ENCODE data around the gene NRBP1.
"Not testable (repeated sequence)": the region's sequence is repeated elsewhere in the genome, so short reads cannot be mapped to it uniquely, and the experiment has no call there.

The NRBP1 gene

DNA sequence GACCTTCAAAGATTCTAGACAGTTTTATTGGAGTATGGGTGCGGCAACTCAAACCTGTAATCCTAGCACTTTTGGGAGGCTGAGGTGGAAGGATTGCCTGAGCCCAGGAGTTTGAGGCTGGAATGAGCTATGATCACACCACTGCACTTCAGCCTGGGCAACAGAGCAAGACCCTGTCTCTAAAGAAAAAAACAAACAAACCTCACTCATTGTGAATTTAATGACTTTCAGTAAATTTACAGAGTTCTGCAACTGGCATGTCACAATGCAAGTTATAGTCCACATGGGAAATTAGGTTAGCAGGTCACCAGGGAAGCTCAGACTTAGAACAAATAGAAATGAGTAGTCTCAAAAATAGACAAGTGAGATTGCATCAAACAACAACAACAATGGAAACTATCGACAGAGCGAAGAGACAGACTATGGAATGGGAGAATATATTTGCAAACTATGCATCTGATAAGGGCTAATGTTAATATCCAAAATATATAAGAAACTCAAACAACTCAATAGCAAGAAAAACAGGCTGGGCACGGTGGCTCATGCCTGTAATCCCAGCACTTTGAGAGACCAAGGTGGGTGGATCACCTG, 6.7 kb upstream of the NRBP1 start:
- FAIRE-seq (no peak), DNase-seq (ENCODE audit: low spot score) (no peak)

DNA sequence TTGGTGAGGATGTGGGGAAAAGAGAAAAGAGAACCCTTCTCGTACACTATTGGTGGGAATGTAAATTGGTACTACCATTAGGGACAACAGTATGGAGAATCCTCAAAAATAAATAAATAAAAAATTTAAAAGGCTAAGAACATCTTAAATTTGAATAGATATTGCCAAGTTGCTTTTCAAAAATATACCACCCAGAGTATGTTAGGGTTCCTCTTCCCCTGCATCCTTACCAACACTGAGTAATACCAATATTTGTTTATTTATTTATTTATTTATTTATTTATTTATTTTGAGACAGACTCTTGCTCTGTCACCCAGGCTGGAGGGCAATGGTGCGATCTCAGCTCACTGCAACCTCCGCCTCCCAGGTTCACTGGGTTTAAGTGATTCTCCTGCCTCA, 5.5 kb upstream of the NRBP1 start:
- DNase-seq (ENCODE audit: low spot score) = no peak
- FAIRE-seq = no peak

- DNase-seq (ENCODE audit: low spot score); FAIRE-seq: not testable (repeated sequence)
Measured at GRCh38 chr2:27425039-27425438, 3.4 kb upstream of the NRBP1 start.

- DNase-seq (ENCODE audit: low spot score) (no peak), FAIRE-seq (no peak)
Measured at GRCh38 chr2:27427863-27428212, 593 bp upstream of the NRBP1 start.

- FAIRE-seq = no peak
- peak; percentile 77 for DNase-seq (ENCODE audit: low spot score)
Measured at GRCh38 chr2:27428978-27429541, 629 bp downstream of the NRBP1 start.

DNA sequence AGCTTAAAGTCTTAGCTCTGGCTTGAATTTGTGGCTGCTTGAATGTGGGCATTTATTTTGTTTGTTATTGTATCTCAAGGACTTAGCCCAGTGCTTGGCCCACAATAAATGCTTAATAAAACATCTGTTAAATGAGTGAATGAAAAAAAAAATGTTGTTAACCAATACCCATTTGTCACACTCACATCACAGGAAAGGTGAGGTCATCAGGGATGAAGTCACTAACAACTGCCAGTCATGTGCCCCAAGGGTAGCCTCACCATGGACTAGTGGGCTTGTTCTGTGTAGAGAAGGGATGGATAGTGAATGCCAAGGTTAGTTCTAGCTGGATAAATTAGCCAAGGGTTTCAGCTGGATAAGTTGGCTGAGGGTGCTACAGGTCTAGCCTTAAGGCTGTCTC, 3.0 kb downstream of the NRBP1 start:
- peak; percentile 51 for DNase-seq (ENCODE audit: low spot score)
- no peak for FAIRE-seq

DNA sequence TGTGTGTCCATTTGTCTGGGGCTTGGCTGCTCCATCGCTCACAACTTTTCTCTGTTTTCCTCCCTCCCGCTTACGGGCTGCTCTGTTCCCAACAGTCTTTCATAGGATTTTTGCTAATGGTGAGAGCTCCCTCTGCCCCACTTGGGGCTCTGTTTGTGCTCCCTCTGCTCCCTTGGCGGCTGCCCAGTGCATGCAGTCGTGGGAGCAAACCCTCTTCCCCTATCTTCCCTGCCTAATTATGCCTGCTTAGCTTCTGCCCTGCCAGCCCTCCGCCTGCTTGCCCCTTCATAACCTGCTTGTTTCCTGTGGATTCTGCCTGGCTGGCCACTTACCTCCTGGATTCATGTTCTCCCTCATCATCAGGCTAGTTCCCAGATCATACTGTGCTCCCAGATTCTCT, 7.2 kb downstream of the NRBP1 start:
- no peak for FAIRE-seq
- no peak for DNase-seq (ENCODE audit: low spot score)

DNA sequence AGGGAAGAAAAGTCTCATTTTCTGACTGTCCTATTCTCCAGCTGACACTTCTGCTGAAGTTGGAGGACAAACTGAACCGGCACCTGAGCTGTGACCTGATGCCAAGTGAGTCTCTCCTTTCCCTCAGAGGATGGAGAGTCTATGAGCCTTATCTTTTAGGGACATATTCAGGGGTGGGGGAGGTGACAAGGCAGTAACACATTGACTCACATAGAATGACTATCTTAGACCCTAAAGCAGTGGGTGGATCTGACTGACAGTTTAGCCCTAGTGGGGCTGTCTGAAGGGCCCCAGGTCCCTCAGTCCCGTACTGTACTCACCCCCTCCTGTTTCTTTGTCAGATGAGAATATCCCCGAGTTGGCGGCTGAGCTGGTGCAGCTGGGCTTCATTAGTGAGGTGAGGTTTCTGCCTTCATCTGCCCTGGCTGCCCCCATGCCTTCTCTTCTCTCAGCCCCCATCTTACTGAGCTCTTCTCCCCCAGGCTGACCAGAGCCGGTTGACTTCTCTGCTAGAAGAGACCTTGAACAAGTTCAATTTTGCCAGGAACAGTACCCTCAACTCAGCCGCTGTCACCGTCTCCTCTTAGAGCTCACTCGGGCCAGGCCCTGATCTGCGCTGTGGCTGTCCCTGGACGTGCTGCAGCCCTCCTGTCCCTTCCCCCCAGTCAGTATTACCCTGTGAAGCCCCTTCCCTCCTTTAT, 12.9 kb downstream of the NRBP1 start:
- no peak for DNase-seq (ENCODE audit: low spot score)
- no peak for FAIRE-seq

DNA sequence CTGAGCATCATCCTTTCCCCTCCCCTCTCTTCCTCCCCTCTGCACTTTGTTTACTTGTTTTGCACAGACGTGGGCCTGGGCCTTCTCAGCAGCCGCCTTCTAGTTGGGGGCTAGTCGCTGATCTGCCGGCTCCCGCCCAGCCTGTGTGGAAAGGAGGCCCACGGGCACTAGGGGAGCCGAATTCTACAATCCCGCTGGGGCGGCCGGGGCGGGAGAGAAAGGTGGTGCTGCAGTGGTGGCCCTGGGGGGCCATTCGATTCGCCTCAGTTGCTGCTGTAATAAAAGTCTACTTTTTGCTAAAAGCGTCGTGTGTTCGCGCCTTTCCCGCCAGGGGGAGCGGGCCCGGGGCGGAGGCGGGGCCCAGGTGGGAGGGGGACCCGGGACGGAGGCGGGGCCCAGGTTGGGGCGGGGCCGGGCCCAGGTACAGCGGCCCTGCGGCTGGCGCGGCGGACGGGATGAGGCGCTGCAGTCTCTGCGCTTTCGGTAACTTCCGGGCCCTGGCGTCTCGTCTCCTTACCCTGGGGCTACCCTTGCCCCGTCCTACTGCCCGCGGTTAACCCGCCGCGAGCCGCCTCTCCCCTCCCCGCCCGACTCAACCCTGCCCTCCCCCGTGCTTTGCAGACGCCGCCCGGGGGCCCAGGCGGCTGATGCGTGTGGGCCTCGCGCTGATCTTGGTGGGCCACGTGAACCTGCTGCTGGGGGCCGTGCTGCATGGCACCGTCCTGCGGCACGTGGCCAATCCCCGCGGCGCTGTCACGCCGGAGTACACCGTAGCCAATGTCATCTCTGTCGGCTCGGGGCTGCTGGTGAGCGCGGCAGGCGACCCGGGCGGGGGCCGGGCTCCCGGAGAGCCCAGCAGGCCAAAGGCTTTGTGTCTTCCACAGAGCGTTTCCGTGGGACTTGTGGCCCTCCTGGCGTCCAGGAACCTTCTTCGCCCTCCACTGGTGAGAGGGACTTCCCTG, 13.8 kb downstream of the NRBP1 start, which contains the start of gene KRTCAP3:
Gene KRTCAP3, plus strand, starts transcription at position 424 of the 962 bp plus-strand sequence. Its CDS starts 32 bp downstream, at position 456.
- no peak for FAIRE-seq
- DNase-seq (ENCODE audit: low spot score) = no peak

GRCh38 chr2:27442920-27443282, 14.5 kb downstream of the NRBP1 start:
- FAIRE-seq = no peak
- DNase-seq (ENCODE audit: low spot score) = no peak

- FAIRE-seq (no peak), DNase-seq (ENCODE audit: low spot score) (no peak)
Measured at GRCh38 chr2:27445155-27445554, 16.7 kb downstream of the NRBP1 start.

DNA sequence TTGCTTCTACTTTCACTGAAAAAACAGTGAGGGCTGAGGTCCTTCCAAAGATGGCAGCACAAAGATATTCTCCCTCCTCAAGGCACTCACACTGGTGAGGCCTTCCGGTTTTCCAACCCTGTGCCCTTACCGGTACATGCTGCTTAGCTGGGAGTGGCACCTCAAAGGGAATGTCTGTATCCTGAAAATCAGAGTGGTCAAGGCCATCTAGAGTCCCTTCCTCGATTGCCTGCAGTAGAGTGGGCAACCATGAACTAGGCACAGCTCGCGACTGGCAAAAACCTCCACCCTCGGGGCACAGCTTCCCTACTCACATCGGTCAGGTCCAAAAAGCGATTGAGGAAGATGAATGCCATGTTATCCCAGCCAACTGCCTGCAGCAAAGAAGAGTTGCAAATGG, 17.2 kb downstream of the NRBP1 start:
- FAIRE-seq (no peak), DNase-seq (ENCODE audit: low spot score) (no peak)

GRCh38 chr2:27446057-27446456, 17.6 kb downstream of the NRBP1 start:
- DNase-seq (ENCODE audit: low spot score) (no peak), FAIRE-seq (no peak)

GRCh38 chr2:27448381-27448780, 19.9 kb downstream of the NRBP1 start:
- no peak for FAIRE-seq
- no peak for DNase-seq (ENCODE audit: low spot score)

DNA sequence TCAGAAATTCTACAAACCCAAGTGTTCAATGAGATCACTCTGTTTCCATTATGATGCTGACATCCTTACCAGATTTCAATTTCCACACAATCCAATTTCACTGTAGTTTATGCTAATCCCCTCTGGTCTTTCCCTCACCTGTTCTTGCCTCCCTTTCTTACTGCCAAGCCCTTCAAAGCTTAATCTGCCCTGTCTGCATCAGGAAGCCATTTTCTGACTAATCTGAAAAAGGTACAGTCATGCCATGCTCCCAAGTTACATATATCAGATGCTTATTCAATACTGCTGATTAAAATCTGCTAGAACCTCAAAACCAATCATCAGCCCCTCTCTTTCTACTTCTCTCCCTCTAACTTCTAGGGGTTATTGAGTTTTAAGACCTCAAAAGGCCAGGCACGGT, 22.7 kb downstream of the NRBP1 start:
- FAIRE-seq (no peak), DNase-seq (ENCODE audit: low spot score) (no peak)

DNA sequence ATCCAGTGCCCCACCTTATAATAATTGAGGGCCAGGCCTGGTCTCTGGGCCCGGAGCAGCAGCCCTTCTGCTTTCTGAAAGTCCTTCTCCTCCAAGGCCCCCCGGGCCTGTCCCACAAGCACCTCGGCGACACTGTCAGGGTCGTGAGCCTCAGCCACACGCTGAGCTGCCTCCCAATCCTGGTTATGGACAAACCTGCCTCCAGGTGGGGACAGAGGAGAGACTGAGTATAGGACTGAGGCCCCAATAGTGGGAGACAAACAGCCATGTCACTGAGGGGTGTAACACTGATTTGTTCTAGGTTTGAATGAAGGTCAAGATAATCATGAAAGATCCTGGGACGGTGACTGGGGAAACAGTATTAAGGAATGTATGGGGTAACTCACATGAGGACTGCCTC, 25.5 kb downstream of the NRBP1 start:
- FAIRE-seq = no peak
- no peak for DNase-seq (ENCODE audit: low spot score)

GRCh38 chr2:27461118-27461517, 32.7 kb downstream of the NRBP1 start:
- FAIRE-seq = no peak
- DNase-seq (ENCODE audit: low spot score) = no peak

DNA sequence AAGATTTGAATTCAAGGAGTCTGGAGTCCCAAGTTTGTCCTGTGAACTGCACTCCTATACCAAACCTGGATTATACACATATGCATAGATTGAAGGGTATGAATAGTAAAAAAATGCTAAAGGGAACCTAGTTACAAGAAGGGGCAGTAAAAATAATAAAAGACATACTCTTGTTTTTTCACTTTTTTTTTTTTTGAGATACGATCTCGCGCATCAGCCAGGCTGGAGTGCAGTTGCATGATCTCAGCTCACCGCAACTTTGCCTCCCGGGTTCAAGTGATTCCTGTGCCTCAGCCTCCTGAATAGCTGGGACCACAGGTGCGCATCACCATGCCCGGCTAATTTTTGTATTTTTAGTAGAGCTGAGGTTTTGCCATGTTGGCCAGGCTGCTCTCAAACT, 36.0 kb downstream of the NRBP1 start:
- no peak for DNase-seq (ENCODE audit: low spot score)
- no peak for FAIRE-seq

- no peak for DNase-seq (ENCODE audit: low spot score)
- FAIRE-seq = no peak
Measured at GRCh38 chr2:27471961-27472360, 43.5 kb downstream of the NRBP1 start.

DNA sequence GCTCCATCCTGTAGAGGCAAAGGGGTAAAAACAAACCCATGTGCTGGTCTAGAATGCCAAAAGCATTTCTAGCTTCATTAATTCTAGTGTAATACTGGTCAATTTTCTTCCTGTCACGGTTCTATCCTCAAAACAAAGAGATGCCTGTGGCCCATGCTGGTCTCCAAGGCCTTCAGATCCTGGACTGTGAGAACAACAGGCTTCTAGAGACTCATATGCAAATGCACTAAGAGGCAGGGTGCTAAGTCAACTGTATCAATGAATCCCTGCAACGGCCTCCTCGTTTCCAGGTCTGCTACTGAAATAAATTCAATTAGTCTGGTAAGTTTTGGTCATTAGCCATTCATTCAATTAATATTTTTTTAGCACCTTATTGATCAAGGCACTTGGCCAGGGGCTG, 57.1 kb downstream of the NRBP1 start:
- DNase-seq (ENCODE audit: low spot score) (no peak), FAIRE-seq (no peak)

DNA sequence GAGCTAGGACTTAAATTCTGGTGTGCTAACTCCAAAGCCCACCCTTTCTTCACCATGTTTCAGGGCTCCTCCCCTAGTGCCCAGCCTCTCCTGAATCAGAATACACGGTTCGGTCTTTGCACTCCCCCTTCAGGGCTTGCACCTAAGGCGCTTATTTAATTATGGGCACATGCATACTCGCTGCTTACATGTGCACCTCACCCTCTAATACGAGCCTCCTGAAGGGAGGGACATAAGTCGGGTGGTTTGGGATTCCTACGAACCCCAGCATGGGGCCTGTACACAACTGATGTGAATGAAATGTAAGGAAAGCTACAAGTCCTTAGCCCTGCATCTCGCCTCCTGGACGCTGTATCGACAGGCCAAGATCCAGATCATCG, 60.7 kb downstream of the NRBP1 start:
- FAIRE-seq (no peak), DNase-seq (ENCODE audit: low spot score) (no peak)

Data from RCC 7860 (cell line).